OCI-LY7 (cell line): ENCODE measurements around the gene HTR3D.

Source experiments
- CTCF ChIP-seq: fragments of 200-600 bp; sonication (generic); conservative IDR thresholded peaks from 2 replicates; pipeline ENCODE4 v1.5.1; 2014; ENCODE audit warnings: mild to moderate bottlenecking, antibody characterized with exemption, low read length, moderate library complexity, mixed read lengths
- EZH2phosphoT487 ChIP-seq: fragments of 200-600 bp; sonication (generic); IDR thresholded peaks from 2 replicates; pipeline ENCODE4 v1.6.1; 2018; ENCODE audit warnings: low read depth, borderline replicate concordance, mild to moderate bottlenecking, mixed run types, antibody characterized with exemption, low read length, moderate library complexity, mixed read lengths

DNA sequence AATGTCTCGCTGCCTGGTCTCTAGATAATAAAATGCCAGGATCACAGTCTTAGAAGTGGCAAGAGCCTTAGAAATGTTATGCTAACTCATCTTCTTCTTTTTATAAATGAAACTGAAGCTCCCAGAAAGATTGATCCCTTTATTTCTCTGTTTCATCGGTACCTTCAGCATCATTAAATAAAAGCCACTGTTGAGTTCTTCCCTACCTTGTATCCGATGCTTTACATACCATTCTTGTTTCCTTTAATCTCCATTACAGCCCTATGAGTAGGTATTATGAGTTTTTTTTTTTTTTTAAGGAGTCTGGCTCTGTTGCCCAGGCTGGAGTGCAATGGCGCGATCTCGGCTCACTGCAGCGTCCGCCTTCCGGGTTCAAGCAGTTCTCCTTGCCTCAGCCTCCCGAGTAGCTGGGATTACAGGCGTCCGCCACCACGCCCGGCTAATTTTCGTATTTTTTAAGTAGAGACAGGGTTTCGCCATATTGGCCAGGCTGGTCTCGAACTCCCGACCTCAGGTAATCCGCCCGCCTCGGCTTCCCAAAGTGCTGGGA is 13.0 kb upstream of the HTR3D start:
- no peak for TF ChIP-seq CTCF
- no peak for TF ChIP-seq EZH2phosphoT487
